NCI-H526 (cell line): Measurements from ENCODE around the gene GNG7.
"Not testable (repeated sequence)": the region's sequence is repeated elsewhere in the genome, so short reads cannot be mapped to it uniquely, and the experiment has no call there.

ENCODE experiments used
- DNase-seq, 2 experiments: peaks; one replicate each; lab custom pipeline; 2025; lab: John Stamatoyannopoulos, UW

GNG7 gene

GRCh38 chr19:2551172-2551863 lies 151.2 kb downstream of the GNG7 start:
- DNase-seq: no peak

GRCh38 chr19:2550431-2551171 lies 151.9 kb downstream of the GNG7 start:
- no peak for DNase-seq

GRCh38 chr19:2549701-2550191 lies 152.7 kb downstream of the GNG7 start:
- DNase-seq: no peak

GRCh38 chr19:2548966-2549365 lies 153.5 kb downstream of the GNG7 start:
- no peak for DNase-seq

GRCh38 chr19:2547721-2548120 lies 154.8 kb downstream of the GNG7 start:
- DNase-seq: no peak

GRCh38 chr19:2547033-2547680 lies 155.3 kb downstream of the GNG7 start:
- no peak for DNase-seq

GRCh38 chr19:2546128-2547032 lies 156.1 kb downstream of the GNG7 start:
- DNase-seq: no peak

- not testable (repeated sequence) for DNase-seq
Observed at GRCh38 chr19:2545416-2546127, 156.9 kb downstream of the GNG7 start.

GRCh38 chr19:2544576-2545415 lies 157.7 kb downstream of the GNG7 start:
- DNase-seq: no peak

- DNase-seq: peak; percentile 24 to 72
Observed at GRCh38 chr19:2543463-2544442, 158.7 kb downstream of the GNG7 start.

- DNase-seq: not testable (repeated sequence)
Observed at GRCh38 chr19:2543072-2543462, 159.4 kb downstream of the GNG7 start.

- no peak for DNase-seq
Observed at GRCh38 chr19:2542341-2543069, 160.0 kb downstream of the GNG7 start.

- DNase-seq: no peak
Observed at GRCh38 chr19:2540646-2541454, 161.6 kb downstream of the GNG7 start.

- no peak for DNase-seq
Observed at GRCh38 chr19:2540251-2540645, 162.2 kb downstream of the GNG7 start.

GRCh38 chr19:2538096-2538757 lies 164.3 kb downstream of the GNG7 start:
- no peak for DNase-seq

- not testable (repeated sequence) for DNase-seq
Observed at GRCh38 chr19:2537584-2537983, 164.9 kb downstream of the GNG7 start.

GRCh38 chr19:2536461-2536860 lies 166.0 kb downstream of the GNG7 start:
- no peak for DNase-seq
